Breast epithelium (tissue), 4 donors: ENCODE data around the gene TMEM115. TPM values are rescaled to one million over a fixed set of nuclear protein-coding genes. Genes with fewer than 3 reads are reported as not detected.

ENCODE experiments used
- DNase-seq, 2 donors: peaks; one replicate each; pipeline ENCODE4 v3.0.0-alpha.2; 2019; ENCODE audit warnings: low spot score in 2 of 2
- H3K27ac ChIP-seq, 2 donors: fragments of 200-600 bp; sonication (generic) in 1 of 2; one replicate each; pipeline ENCODE4 v1.5.1; 2016 to 2019; ENCODE audit warnings: mild to moderate bottlenecking in 1 of 2
- H3K27me3 ChIP-seq, 2 donors: fragments of 200-600 bp; sonication (generic) in 1 of 2; one replicate each; pipeline versions ENCODE4 v1.5.1 to v1.6.0; 2017 to 2019; ENCODE audit warnings: control low read depth in 1 of 2, mild to moderate bottlenecking in 1 of 2
- H3K36me3 ChIP-seq: fragments of 200-600 bp; one replicate; pipeline ENCODE4 v1.5.1; 2019
- H3K4me1 ChIP-seq, 2 donors: fragments of 200-600 bp; sonication (generic); one replicate each; pipeline ENCODE4 v1.5.1; 2016 to 2019; ENCODE audit warnings: control low read depth in 1 of 2
- H3K4me3 ChIP-seq, 3 donors: fragments of 200-600 bp; sonication (generic); 1 replicate in 2 of 3; 2 replicates in 1 of 3; pipeline ENCODE4 v1.5.1; 2016 to 2019; ENCODE audit warnings: mild to moderate bottlenecking in 3 of 3, moderate library complexity in 2 of 3
- H3K9me3 ChIP-seq, 2 donors: fragments of 200-600 bp; sonication (generic) in 1 of 2; one replicate each; pipeline ENCODE4 v1.5.1; 2016 to 2019; ENCODE audit warnings: control low read depth in 1 of 2
- POLR2A ChIP-seq: fragments of 450-650 bp; IDR thresholded peaks from one replicate; pipeline ENCODE4 v1.6.1; 2016; ENCODE audit warnings: antibody characterized with exemption, mild to moderate bottlenecking, moderate library complexity
- POLR2AphosphoS5 ChIP-seq, 3 donors: sonication (generic); formaldehyde crosslinking; IDR thresholded peaks; one replicate each; pipeline ENCODE4 v1.6.1; 2017; ENCODE audit warnings: antibody characterized with exemption in 3 of 3
- intact Hi-C: fragments of 100-400 bp; cut with DNase I; formaldehyde crosslinking; loops from one replicate; pipeline ENCODE4 v1.15.1; 2023; ENCODE audit warnings: low total_unique reads
- total RNA-seq, 3 donors: library from RNA; depleted of rRNA; stranded (reverse); fragments of >200 nt; gene quantifications; one replicate each; pipeline ENCODE4 v1.1.0, GENCODE V29; 2016
- TF ChIP-seq, protein P1 (sequence below), 3 donors: fragments of 450-650 bp; IDR thresholded peaks; one replicate each; pipeline ENCODE4 v1.5.1; 2016 to 2017; ENCODE audit warnings: antibody characterized with exemption in 3 of 3, mild to moderate bottlenecking in 3 of 3, moderate library complexity in 3 of 3

The TMEM115 gene
- total RNA-seq, 3 donors from 2014 or later: 46.7 to 67.3 (median 47.9) TPM

- no peaks in the 10 kb centered on the region for H3K36me3 ChIP-seq
- H3K4me1 ChIP-seq: peaks cover 18 to 38% of the 10 kb centered on the region in 2 donors
These were observed 36.8 kb downstream of the TMEM115 start, which contains the start of gene HYAL2 for GRCh38 chr3:50322386-50323091. TSS of gene HYAL2 (minus strand) at chr3:50322745. CDS start at chr3:50320489, 2,256 bp downstream.

GRCh38 chr3:50322115-50322385 is 37.3 kb downstream of the TMEM115 start:
- DNase-seq: no peak
- H3K4me1 ChIP-seq: peaks cover 18 to 38% of the 10 kb centered on the region in 2 donors
- no peaks in the 10 kb centered on the region for H3K36me3 ChIP-seq
- no peak for TF ChIP-seq POLR2A
- TF ChIP-seq POLR2AphosphoS5 (IDR thresholded peaks at IDR 0.05): no peak
- TF ChIP-seq, protein P1, sequence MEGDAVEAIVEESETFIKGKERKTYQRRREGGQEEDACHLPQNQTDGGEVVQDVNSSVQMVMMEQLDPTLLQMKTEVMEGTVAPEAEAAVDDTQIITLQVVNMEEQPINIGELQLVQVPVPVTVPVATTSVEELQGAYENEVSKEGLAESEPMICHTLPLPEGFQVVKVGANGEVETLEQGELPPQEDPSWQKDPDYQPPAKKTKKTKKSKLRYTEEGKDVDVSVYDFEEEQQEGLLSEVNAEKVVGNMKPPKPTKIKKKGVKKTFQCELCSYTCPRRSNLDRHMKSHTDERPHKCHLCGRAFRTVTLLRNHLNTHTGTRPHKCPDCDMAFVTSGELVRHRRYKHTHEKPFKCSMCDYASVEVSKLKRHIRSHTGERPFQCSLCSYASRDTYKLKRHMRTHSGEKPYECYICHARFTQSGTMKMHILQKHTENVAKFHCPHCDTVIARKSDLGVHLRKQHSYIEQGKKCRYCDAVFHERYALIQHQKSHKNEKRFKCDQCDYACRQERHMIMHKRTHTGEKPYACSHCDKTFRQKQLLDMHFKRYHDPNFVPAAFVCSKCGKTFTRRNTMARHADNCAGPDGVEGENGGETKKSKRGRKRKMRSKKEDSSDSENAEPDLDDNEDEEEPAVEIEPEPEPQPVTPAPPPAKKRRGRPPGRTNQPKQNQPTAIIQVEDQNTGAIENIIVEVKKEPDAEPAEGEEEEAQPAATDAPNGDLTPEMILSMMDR (IDR thresholded peaks at IDR 0.05): no peak
- H3K9me3 ChIP-seq: no peaks in the 10 kb centered on the region
- H3K27me3 ChIP-seq: no peaks in the 10 kb centered on the region
- H3K27ac ChIP-seq: peak overlapping the region; percentile 93 to 94
- H3K4me3 ChIP-seq: peak overlapping the region; percentile 54 to 85 (median 79)
- intact Hi-C loops: no loop called here

More at GRCh38 chr3:50322386-50323091, 36.8 kb downstream of the TMEM115 start, which contains the start of gene HYAL2:
- no peak for TF ChIP-seq POLR2A
- TF ChIP-seq POLR2AphosphoS5 (IDR thresholded peaks at IDR 0.05): peak in 2 of 3 donors; percentile 53 to 77
- intact Hi-C loops: no loop called here
- no peaks in the 10 kb centered on the region for H3K27me3 ChIP-seq
- peak within 1 kb of the TSS; percentile 93 to 94 for H3K27ac ChIP-seq
- no peak for DNase-seq
- H3K4me3 ChIP-seq: peak within 1 kb of the TSS; percentile 54 to 85 (median 79)
- H3K9me3 ChIP-seq: no peaks in the 10 kb centered on the region

DNA sequence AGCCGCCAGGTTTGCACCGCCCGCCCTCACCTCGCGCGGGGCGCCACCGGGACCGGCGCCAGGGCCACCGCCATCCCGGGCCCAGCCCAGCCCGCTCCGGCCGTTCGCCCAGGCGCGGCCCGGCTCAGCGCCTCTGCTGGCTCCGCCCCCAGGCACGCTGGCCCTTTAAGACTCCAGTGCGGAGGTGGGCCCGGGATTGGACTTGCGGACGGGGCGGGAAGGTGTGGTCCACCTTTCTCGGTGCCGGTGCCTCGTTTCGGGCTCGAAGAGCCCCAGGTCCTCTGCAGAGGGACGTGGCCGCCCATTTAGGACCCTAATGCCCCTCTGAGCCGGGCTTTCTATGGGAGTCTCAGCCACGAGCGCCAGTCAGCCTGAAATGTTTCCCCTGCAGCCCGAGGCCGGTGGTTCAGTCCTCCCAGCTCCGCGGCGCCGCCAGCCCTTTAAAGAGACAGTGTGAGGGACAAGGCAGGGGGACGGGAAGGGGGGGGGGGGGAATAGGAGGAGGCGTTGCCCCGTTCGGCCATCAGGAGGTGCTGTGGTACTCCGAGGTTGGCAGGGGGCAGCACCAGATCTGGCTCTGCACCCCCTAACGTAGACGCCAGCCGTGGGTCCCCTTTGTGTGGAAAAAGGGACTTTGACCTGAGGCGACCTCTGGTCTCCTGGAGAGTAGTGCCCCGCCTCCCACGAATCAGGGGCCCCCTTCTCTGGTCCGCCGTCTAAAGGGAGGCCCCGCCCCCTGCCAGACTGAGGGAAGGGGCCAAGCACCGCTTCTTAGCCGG is 37.8 kb downstream of the TMEM115 start:
- H3K27me3 ChIP-seq: no peaks in the 10 kb centered on the region
- H3K4me3 ChIP-seq: peak overlapping the region; percentile 54 to 85 (median 79)
- intact Hi-C loops: no loop called here
- H3K4me1 ChIP-seq: peaks cover 18 to 41% of the 10 kb centered on the region in 2 donors
- H3K27ac ChIP-seq: peak overlapping the region; percentile 93 to 94
- no peaks in the 10 kb centered on the region for H3K9me3 ChIP-seq
- peak; percentile 23 to 52 (median 30) for TF ChIP-seq POLR2AphosphoS5 (IDR thresholded peaks at IDR 0.05)
- TF ChIP-seq, protein P1 (IDR thresholded peaks at IDR 0.05): peak in 2 of 3 donors; percentile 45 to 47
- no peak for TF ChIP-seq POLR2A
- no peaks in the 10 kb centered on the region for H3K36me3 ChIP-seq
- peak; percentile 86 to 87 for DNase-seq

- peak in 1 of 2 donors; percentile 61 for DNase-seq
- Histone ChIP-seq H3K27ac (peak overlapping the region; percentile 93 to 94), H3K4me3 (peak overlapping the region; percentile 54 to 85 (median 79)), H3K27me3 (no peaks in the 10 kb centered on the region), H3K9me3 (no peaks in the 10 kb centered on the region), H3K36me3 (no peaks in the 10 kb centered on the region), H3K4me1 (peaks cover 18 to 45% of the 10 kb centered on the region in 2 donors)
- intact Hi-C loops: no loop called here
- no peak for TF ChIP-seq POLR2A
These were observed 38.4 kb downstream of the TMEM115 start for GRCh38 chr3:50320853-50321335.

- no peak for TF ChIP-seq POLR2AphosphoS5 (IDR thresholded peaks at IDR 0.05)
- no peak for DNase-seq
- no peaks in the 10 kb centered on the region for H3K9me3 ChIP-seq
- H3K27me3 ChIP-seq: no peaks in the 10 kb centered on the region
- peak overlapping the region; percentile 93 to 94 for H3K27ac ChIP-seq
- H3K4me3 ChIP-seq: peak overlapping the region; percentile 54 to 85 (median 79)
- H3K36me3 ChIP-seq: no peaks in the 10 kb centered on the region
- peaks cover 18 to 45% of the 10 kb centered on the region in 2 donors for H3K4me1 ChIP-seq
- intact Hi-C loops: no loop called here
These were observed 39.3 kb downstream of the TMEM115 start for GRCh38 chr3:50319894-50320625.

- no peaks in the 10 kb centered on the region for H3K9me3 ChIP-seq
- H3K27me3 ChIP-seq: no peaks in the 10 kb centered on the region
- H3K36me3 ChIP-seq: no peaks in the 10 kb centered on the region
- TF ChIP-seq, protein P1 (IDR thresholded peaks at IDR 0.05): no peak
- TF ChIP-seq POLR2AphosphoS5 (IDR thresholded peaks at IDR 0.05) (no peak), POLR2A (no peak)
- H3K4me1 ChIP-seq: peaks cover 18 to 45% of the 10 kb centered on the region in 2 donors
- peak overlapping the region; percentile 54 to 85 (median 79) for H3K4me3 ChIP-seq
- peak overlapping the region; percentile 94 for H3K27ac ChIP-seq
- intact Hi-C loops: no loop called here
- DNase-seq: no peak
These were observed 40.0 kb downstream of the TMEM115 start for GRCh38 chr3:50319181-50319893.
